Activated naive CD4-positive, alpha-beta T cell treated with anti-CD3 and anti-CD28 coated beads for 36 hours (primary cell): ENCODE results near the gene HLA-DQA1. TPM values are rescaled to one million over a fixed set of nuclear protein-coding genes. Genes with fewer than 3 reads are reported as not detected.
"Not testable (repeated sequence)": the region's sequence is repeated elsewhere in the genome, so short reads cannot be mapped to it uniquely, and the experiment has no call there.

Experiments
- CTCF ChIA-PET: fragments of 350-600 bp; sonication (Branson Sonifier 250); formaldehyde crosslinking; loops from one replicate; lab custom pipeline; 2021; ENCODE audit warnings: antibody characterized with exemption; lab: Charles Lee
- DNase-seq: peaks from one replicate; pipeline ENCODE4 v3.0.0-alpha.2; 2020
- H3K27ac Mint-ChIP-seq: one replicate; pipeline ENCODE4 v1.8.0; 2021; ENCODE audit warnings: mild to moderate bottlenecking, mixed read lengths
- H3K27me3 Mint-ChIP-seq: one replicate; pipeline ENCODE4 v1.8.0; 2021; ENCODE audit warnings: low read depth, mixed read lengths
- H3K36me3 Mint-ChIP-seq: one replicate; pipeline ENCODE4 v1.8.0; 2021; ENCODE audit warnings: low read depth, mixed read lengths
- H3K4me1 Mint-ChIP-seq: one replicate; pipeline ENCODE4 v1.8.0; 2021; ENCODE audit warnings: low read depth, mixed read lengths
- H3K4me3 Mint-ChIP-seq: one replicate; pipeline ENCODE4 v1.8.0; 2021; ENCODE audit warnings: mild to moderate bottlenecking, moderate library complexity, mixed read lengths
- H3K9me3 Mint-ChIP-seq: one replicate; pipeline ENCODE4 v1.8.0; 2021; ENCODE audit warnings: mixed read lengths
- intact Hi-C: fragments of 100-400 bp; cut with micrococcal nuclease; formaldehyde crosslinking; loops from one replicate; pipeline ENCODE4 v1.15.1; 2023
- total RNA-seq, 2 experiments: library from RNA; stranded (reverse); gene quantifications; one replicate each; pipeline ENCODE4 v1.2.3, GENCODE V29; 2021

Gene HLA-DQA1
- total RNA-seq, 2 experiments from 2014 or later, result 0.81 to 0.93 TPM

DNA sequence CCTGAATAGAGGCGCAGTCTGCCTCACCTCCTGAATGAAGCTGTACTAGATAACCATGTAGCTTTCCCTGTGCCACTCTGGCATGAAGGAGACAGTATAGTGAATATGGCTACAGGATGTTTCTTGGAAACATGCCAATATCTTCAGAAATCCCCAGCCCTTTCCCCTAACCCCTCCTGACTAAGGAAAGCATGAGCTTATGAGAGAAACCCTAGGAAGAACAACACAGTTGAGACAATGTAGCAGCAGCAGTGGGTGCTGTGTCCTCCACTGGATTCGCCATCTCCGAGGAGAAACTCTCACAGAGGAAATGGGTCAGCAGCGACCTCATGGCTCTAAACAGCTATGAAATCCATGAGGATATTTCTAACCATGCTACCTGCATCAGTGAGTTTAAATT, 6.7 kb downstream of the HLA-DQA1 start:
- Mint-ChIP-seq H3K4me1 (peaks cover 8% of the 10 kb centered on the region), H3K27me3 (no peaks in the 10 kb centered on the region), H3K36me3 (peaks cover 1% of the 10 kb centered on the region), H3K4me3 (no peak overlapping the region), H3K9me3 (no peaks in the 10 kb centered on the region), H3K27ac (no peak overlapping the region)
- no peak for DNase-seq
- intact Hi-C loops, result no loop called here
- CTCF ChIA-PET, result no interaction called here

DNA sequence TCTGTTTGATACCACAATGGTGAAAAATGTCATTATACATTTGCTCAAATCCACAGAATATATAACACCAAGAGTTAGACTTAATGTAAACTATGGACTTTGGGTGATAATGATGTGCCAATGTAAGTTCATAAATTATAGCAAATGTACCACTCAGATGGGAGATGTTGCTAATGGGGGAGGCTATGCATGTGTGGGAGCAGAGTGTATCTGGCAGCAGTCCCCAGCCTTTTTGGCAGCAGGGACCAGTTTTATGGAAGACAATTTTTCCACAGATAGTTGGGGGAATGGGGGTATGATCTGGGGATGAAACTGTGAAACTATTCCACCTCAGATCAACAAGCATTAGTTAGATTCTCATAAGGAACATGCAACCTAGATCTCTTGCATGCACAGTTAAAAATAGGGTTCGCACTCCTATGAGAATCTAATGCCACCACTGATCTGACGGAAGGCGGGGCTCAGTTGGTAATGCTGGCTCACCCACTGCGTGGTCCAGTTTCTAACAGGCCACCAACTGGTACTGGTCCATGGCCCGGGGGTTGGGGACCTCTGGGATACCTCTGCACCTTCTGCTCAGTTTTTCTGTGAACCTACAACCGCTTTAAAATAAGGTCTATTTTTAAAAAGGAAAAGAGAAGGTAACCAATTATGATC, 8.0 kb downstream of the HLA-DQA1 start:
- Mint-ChIP-seq H3K27ac (no peak overlapping the region), H3K27me3 (no peaks in the 10 kb centered on the region), H3K4me3 (no peak overlapping the region), H3K36me3 (peaks cover 1% of the 10 kb centered on the region), H3K4me1 (peaks cover 8% of the 10 kb centered on the region), H3K9me3 (no peaks in the 10 kb centered on the region)
- CTCF ChIA-PET, result no interaction called here
- DNase-seq, result no peak
- intact Hi-C loops, result no loop called here

DNA sequence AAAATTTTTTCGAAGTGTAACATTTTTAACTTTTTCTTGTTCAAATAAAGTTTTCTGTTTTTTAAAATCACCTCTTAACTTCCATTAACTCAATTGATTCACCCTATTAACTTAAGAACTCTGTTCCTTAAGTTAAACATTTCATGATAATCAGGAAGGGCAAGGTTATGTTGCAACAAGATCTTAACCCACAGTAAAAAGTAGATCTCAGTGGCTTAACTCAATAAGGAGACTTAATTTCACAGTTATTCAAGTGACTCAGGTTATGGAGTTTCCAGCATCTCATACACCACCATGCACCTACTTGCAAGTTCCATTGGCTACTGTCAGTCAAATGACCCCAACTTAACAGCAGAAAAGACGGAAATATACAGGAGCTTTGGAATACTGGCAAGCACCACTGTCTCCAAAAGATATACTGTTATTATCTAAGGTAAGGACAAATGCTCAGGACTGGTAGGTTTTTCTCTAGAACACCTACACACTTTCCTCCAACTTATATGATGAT, 18.1 kb downstream of the HLA-DQA1 start:
- intact Hi-C loops, result no loop called here
- no peaks in the 10 kb centered on the region for H3K4me1 Mint-ChIP-seq
- CTCF ChIA-PET, result no interaction called here
- no peaks in the 10 kb centered on the region for H3K36me3 Mint-ChIP-seq
- DNase-seq, result no peak
- no peak overlapping the region for H3K27ac Mint-ChIP-seq
- H3K27me3 Mint-ChIP-seq, result no peaks in the 10 kb centered on the region
- no peak overlapping the region for H3K4me3 Mint-ChIP-seq
- H3K9me3 Mint-ChIP-seq, result peaks cover 13% of the 10 kb centered on the region

DNA sequence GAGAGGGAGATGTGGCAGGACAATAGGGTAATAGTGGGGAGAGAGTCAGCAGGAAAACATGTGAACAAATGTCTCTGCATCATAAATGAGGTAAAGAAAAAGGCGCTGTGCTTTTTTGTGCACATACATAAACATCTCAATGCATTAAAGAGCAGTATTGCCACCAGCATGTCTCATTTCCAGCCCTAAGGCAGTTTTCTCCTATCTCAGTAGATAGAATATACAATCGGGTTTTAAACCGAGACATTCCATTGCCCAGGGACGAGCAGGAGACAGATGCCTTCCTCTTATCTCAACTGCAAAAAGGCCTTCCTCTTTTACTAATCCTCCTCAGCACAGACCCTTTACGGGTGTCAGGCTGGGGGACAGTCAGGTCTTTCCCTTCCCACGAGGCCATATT, 20.1 kb downstream of the HLA-DQA1 start:
- H3K36me3 Mint-ChIP-seq, DNase-seq, CTCF ChIA-PET, H3K4me1 Mint-ChIP-seq, H3K27ac Mint-ChIP-seq, H3K27me3 Mint-ChIP-seq, intact Hi-C loops, H3K4me3 Mint-ChIP-seq: not testable (repeated sequence)
- H3K9me3 Mint-ChIP-seq, result peaks cover 13% of the 10 kb centered on the region

DNA sequence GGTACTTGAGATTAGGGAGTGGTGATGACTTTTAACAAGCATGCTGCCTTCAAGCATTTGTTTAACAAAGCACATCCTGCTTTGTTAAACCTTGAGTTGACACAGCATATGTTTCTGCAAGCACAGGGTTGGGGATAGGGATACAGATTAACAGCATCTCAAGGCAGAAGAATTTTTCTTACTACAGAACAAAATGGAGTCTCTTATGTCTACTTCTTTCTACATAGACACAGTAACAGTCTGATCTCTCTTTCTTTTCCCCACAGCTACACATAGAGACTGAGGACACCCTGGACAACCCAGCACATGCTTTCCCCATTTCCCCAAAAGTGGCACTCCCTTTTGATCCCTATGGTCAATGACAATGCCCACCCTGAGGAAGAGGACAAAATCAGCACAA, 20.6 kb downstream of the HLA-DQA1 start:
- CTCF ChIA-PET, H3K4me1 Mint-ChIP-seq, H3K27me3 Mint-ChIP-seq, H3K4me3 Mint-ChIP-seq, H3K36me3 Mint-ChIP-seq, H3K27ac Mint-ChIP-seq, DNase-seq, intact Hi-C loops: not testable (repeated sequence)
- peaks cover 13% of the 10 kb centered on the region for H3K9me3 Mint-ChIP-seq

DNA sequence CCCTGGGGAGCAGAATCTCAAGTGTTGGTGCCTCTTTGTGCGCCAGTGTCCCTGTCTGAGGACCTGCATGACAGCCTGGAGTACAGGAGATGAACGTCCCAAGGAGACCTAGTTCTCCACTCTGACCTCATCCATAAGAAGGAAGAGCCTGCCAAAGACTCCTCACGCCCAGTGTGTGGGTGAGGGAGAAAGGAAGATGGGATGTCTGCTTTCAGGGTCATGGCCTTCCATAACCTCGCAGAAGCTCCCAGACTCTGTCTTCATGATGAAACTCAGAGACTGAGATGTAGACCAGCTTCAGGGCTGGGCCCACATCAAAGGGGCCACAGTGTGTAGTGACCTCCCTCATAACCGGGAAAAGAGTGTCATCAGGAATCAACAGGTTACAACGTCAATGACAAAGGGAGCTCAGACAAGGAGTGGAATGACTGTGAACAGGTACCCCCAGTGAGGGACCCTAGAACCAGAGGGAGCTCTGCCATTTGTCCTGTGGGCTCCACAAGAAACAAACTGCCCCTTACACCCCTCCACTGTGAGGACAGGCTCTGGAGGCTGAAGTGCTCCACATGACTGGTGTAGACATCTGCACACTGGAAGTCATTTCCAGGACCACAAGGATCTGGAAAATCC, 21.2 kb downstream of the HLA-DQA1 start:
- Mint-ChIP-seq H3K4me1 (no peaks in the 10 kb centered on the region), H3K4me3 (no peak overlapping the region), H3K36me3 (no peaks in the 10 kb centered on the region), H3K27me3 (peaks cover 7% of the 10 kb centered on the region), H3K9me3 (peaks cover 13% of the 10 kb centered on the region), H3K27ac (no peak overlapping the region)
- DNase-seq, result no peak
- CTCF ChIA-PET, result no interaction called here
- intact Hi-C loops, result no loop called here

DNA sequence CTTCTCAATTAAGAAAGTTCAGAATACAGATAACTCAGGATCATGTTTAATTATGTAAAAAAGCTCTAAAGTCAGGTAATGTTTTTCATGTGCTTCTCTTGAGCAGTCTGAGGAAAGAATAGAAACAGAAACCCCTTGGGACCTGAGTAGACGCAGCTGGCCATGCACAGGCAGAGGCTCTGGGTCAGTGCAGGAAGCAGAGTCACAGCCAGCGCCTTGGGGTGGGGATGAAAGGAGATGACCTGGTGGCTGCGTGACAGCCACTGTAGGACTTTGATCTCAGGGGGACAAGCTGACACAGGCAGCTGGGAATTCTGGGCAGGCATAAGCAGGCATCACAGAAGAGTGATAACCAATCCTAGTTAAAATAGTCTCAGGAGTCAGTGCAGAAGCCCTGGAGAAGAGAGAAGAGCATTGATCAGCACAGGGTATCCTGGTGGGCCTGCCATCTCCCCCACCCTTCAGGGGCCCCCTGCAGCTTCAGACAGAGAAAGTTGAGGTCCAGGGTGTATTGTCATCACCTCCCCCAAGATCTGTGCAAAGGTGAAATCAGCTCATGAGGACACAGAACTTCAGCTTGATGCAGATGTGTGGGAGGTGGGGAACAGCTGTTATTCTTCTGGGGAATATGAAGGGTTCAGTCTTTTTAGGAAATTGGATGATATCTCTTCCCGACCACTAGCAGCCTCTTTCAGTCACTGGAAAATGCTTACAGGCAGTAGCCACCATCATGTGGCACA, 22.8 kb downstream of the HLA-DQA1 start:
- intact Hi-C loops, result no loop called here
- H3K9me3 Mint-ChIP-seq, result peaks cover 10% of the 10 kb centered on the region
- H3K27me3 Mint-ChIP-seq, result peaks cover 19% of the 10 kb centered on the region
- CTCF ChIA-PET, result no interaction called here
- no peak for DNase-seq
- H3K4me1 Mint-ChIP-seq, result peaks cover 4% of the 10 kb centered on the region
- no peak overlapping the region for H3K27ac Mint-ChIP-seq
- no peaks in the 10 kb centered on the region for H3K36me3 Mint-ChIP-seq
- H3K4me3 Mint-ChIP-seq, result no peak overlapping the region

DNA sequence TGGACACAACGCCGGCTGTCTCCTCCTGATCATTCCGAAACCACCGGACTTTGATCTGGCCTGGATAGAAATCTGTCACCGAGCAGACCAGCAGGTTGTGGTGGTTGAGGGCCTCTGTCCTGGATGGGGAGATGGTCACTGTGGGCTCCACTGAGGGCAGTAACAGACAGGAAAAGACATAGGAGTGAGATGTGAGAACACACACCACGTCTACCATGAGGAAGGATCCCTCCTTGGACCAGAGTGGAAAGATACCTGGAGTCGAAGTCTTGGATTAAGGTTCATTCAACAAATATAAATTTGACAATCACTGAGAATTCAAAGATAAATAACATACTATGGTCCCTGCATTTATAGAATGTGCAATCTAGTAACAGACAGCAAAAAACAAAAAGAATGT, 24.9 kb downstream of the HLA-DQA1 start:
- Mint-ChIP-seq H3K36me3 (no peaks in the 10 kb centered on the region), H3K9me3 (no peaks in the 10 kb centered on the region), H3K27me3 (peaks cover 32% of the 10 kb centered on the region), H3K27ac (no peak overlapping the region), H3K4me3 (no peak overlapping the region), H3K4me1 (peaks cover 23% of the 10 kb centered on the region)
- intact Hi-C loops, result no loop called here
- no peak for DNase-seq
- CTCF ChIA-PET, result no interaction called here

DNA sequence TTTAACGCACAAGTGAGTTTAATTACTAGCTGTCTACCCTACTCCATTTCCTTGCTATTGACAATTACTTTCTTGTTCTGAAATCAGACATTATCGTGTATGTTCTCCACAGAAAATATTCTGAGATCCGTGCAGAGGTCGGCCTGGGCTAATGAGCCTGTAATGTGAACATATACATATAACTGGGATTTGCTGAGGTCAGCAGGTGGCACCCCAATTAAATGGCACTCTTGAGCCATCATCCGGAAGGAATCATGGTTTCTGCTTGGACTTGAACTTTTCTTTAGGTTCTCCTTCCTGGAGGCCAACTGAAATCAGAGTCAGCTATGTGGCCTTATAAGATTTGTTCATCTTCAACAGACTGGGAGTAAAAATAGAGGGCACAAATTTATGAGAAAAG, 25.6 kb downstream of the HLA-DQA1 start:
- Mint-ChIP-seq H3K4me1 (peaks cover 30% of the 10 kb centered on the region), H3K36me3 (no peaks in the 10 kb centered on the region), H3K27me3 (peaks cover 32% of the 10 kb centered on the region), H3K9me3 (no peaks in the 10 kb centered on the region), H3K27ac (no peak overlapping the region), H3K4me3 (no peak overlapping the region)
- CTCF ChIA-PET, result interaction anchor here (0.6 kb wide), 1 partner anchor 625 kb away, joined by 5 read pairs; no protein-coding TSS in a partner anchor
- no peak for DNase-seq
- intact Hi-C loops, result no loop called here

DNA sequence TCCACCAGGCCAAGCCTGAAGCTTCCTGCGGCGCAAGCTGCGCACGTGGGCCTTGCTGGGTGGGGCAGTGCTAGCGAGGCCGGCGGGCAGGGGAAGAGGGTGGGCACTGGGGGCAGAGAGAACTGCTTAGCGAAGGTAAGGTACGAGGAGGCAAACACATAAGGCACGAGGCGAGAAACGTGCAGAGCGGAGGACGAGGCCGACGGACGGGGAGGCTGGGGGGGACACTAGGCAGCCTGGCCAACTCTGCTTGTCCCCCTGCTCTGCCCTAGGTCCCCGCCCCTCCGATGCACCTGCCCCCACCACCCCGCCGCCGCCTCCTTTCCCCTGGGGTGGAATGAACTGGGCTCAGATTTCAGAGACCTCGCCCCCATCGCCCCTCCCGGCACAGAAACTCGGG, 27.1 kb downstream of the HLA-DQA1 start:
- Mint-ChIP-seq H3K27ac (no peak overlapping the region), H3K9me3 (no peaks in the 10 kb centered on the region)
- intact Hi-C loops, result no loop called here

DNA sequence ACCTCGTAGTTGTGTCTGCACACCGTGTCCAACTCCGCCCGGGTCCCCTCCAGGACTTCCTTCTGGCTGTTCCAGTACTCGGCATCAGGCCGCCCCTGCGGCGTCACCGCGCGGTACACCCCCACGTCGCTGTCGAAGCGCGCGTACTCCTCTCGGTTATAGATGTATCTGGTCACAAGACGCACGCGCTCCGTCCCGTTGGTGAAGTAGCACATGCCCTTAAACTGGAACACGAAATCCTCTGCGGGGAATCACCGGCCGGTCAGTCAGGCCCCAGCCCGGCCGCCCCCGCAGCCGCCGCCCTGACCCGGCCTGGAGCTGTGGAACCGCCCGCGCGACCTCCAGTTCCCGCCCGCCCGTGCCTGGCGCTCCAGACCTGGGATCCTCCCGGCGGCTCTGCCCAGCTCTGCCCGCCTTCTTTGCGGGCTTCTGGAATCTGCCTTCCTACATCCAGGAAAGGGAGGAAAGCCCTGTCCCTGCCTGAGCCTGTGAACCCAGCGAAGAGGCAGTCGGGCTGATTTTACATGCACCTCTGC, 27.7 kb downstream of the HLA-DQA1 start:
- H3K27me3 Mint-ChIP-seq, result peaks cover 32% of the 10 kb centered on the region
- H3K4me1 Mint-ChIP-seq, result peaks cover 40% of the 10 kb centered on the region
- intact Hi-C loops, result no loop called here
- no peaks in the 10 kb centered on the region for H3K36me3 Mint-ChIP-seq
- CTCF ChIA-PET, result no interaction called here
- DNase-seq, result peak; percentile 62
- no peak overlapping the region for H3K27ac Mint-ChIP-seq
- peak overlapping the region; percentile 70 for H3K4me3 Mint-ChIP-seq
- no peaks in the 10 kb centered on the region for H3K9me3 Mint-ChIP-seq

More for the DNA sequence above, 27.1 kb downstream of the HLA-DQA1 start:
- H3K27me3 Mint-ChIP-seq, result peaks cover 32% of the 10 kb centered on the region
- H3K36me3 Mint-ChIP-seq, result no peaks in the 10 kb centered on the region
- DNase-seq, result no peak
- CTCF ChIA-PET, result no interaction called here
- peak overlapping the region; percentile 70 for H3K4me3 Mint-ChIP-seq
- H3K4me1 Mint-ChIP-seq, result peaks cover 40% of the 10 kb centered on the region

DNA sequence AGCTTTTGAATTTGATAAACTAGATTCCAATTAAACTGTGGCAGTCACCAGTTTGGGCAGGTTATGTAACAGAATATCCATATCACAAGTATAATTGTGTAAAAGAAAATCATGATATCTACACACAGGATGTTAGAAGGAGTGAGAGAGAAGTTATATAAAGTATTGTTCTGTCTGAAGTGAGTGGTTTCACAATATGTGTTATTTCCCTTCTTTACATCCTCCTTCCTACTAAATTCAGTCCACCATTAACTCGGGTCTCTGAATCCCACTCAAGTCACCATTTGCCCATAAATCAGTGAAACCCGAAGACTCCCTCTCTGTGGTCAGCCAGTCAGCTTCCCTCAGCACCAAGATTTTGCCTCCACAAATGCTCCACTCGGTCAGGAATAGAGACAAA, 28.5 kb downstream of the HLA-DQA1 start:
- Mint-ChIP-seq H3K4me3 (peak overlapping the region; percentile 70), H3K9me3 (no peaks in the 10 kb centered on the region), H3K27ac (no peak overlapping the region), H3K36me3 (no peaks in the 10 kb centered on the region), H3K27me3 (peaks cover 32% of the 10 kb centered on the region), H3K4me1 (peaks cover 40% of the 10 kb centered on the region)
- no peak for DNase-seq
- intact Hi-C loops, result loop anchor here (2.0 kb wide), 1 partner anchor 43 kb away; no protein-coding TSS in a partner anchor
- CTCF ChIA-PET, result no interaction called here
